ENCODE data around the gene COL9A1. TPM values are rescaled to one million over a fixed set of nuclear protein-coding genes. Genes with fewer than 3 reads are reported as not detected.

The COL9A1 gene
- total RNA-seq, 2 donors from 2014 or later: not detected

DNA sequence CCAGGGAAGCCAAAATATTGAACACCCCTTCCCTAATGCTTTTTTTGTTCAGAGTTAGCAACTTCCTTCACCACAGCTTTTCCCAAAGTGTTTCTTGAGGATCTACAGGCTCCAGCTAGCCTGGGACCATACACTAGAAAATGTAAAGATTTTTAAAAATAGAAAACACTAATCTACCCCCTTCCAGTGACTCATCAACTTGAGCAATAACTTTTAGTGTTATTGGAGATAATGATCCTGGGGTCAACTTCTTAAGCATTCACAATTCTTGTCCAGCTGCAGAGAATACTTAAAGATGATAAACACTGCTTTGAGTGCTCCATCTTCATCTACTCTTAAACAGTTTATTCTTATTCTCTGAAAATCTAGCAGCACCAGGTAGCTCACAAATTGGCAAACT is 131.6 kb downstream of the COL9A1 start:
- peaks cover 4% of the 10 kb centered on the region for H3K4me1 Mint-ChIP-seq
- no peaks in the 10 kb centered on the region for H3K36me3 Mint-ChIP-seq (ENCODE audit: low read depth)
- no peak overlapping the region for H3K27ac Mint-ChIP-seq
- no peak for ATAC-seq
- peaks cover 26% of the 10 kb centered on the region for H3K27me3 Mint-ChIP-seq
- no peak overlapping the region for H3K4me3 Mint-ChIP-seq
- no peak for DNase-seq
- H3K9me3 ChIP-seq (ENCODE audit: control insufficient read depth, low read length, poor library complexity, severe bottlenecking): no peaks in the 10 kb centered on the region

DNA sequence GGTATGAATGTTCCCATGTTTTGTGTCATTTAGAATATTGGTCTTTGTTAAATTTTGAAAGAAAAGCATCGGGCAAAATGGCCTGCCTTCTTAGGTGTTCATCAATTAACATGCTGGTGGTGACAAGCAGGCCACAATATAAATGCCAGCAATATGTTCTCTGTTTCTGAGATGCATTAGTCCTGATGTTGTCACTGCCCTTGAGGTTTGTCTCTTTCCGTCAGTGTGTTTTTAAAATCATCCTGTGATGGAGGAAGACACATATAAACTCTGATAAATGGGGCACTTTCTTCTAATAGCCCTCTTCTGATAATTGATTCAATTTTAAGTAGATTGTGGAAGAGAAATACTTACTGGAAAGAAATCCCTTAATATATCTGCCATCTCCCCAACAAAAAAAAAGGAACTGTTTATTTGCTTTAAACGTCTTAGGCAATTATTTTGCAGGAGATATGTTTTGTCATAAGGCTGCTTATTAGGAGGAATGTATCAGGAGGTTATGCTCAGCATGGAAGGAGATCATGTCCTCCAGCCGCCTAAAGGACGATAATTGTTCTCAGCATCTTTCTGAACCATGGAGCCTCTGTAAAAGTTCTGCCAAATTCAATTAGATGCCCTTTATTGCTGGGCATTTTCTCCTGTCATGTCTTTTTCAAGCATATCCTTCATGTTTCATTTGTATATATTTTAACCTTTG is 134.1 kb downstream of the COL9A1 start:
- DNase-seq: no peak
- no peak for ATAC-seq
- Mint-ChIP-seq H3K4me1 (peaks cover 6% of the 10 kb centered on the region), H3K27ac (no peak overlapping the region), H3K27me3 (peaks cover 46% of the 10 kb centered on the region), H3K36me3 (ENCODE audit: low read depth) (no peaks in the 10 kb centered on the region), H3K4me3 (no peak overlapping the region)
- H3K9me3 ChIP-seq (ENCODE audit: control insufficient read depth, low read length, poor library complexity, severe bottlenecking): no peaks in the 10 kb centered on the region

Other genes with a start within 250 kb of the COL9A1 start
- gene FAM135A, start 110.4 kb upstream of the COL9A1 start, total RNA-seq: 1 to 10 TPM; 5.8 to 8.1 TPM